HFF-Myc (cell line): Measurements from ENCODE around the gene ADORA3.

ENCODE experiments used
- DNase-seq: peaks from one replicate; pipeline ENCODE4 v3.0.0-alpha.2; 2011; ENCODE audit warnings: low read depth; ENCODE audit errors: extremely low read depth
- H3K4me3 ChIP-seq: replicated peaks from 2 replicates; pipeline ENCODE4 v1.5.1; 2011; ENCODE audit warnings: low read depth, mild to moderate bottlenecking, control low read depth, low read length
- TF ChIP-seq, protein P1 (sequence below): IDR thresholded peaks from 2 replicates; pipeline ENCODE4 v1.5.1; 2012; ENCODE audit warnings: mild to moderate bottlenecking, low read depth, low read length, control low read depth; ENCODE audit errors: missing control alignments

ADORA3 gene

GRCh38 chr1:111463029-111463683, 40.3 kb downstream of the ADORA3 start:
- DNase-seq: peak; percentile 10
- H3K4me3 ChIP-seq: no peak overlapping the region
- TF ChIP-seq, protein P1, sequence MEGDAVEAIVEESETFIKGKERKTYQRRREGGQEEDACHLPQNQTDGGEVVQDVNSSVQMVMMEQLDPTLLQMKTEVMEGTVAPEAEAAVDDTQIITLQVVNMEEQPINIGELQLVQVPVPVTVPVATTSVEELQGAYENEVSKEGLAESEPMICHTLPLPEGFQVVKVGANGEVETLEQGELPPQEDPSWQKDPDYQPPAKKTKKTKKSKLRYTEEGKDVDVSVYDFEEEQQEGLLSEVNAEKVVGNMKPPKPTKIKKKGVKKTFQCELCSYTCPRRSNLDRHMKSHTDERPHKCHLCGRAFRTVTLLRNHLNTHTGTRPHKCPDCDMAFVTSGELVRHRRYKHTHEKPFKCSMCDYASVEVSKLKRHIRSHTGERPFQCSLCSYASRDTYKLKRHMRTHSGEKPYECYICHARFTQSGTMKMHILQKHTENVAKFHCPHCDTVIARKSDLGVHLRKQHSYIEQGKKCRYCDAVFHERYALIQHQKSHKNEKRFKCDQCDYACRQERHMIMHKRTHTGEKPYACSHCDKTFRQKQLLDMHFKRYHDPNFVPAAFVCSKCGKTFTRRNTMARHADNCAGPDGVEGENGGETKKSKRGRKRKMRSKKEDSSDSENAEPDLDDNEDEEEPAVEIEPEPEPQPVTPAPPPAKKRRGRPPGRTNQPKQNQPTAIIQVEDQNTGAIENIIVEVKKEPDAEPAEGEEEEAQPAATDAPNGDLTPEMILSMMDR: no peak

DNA sequence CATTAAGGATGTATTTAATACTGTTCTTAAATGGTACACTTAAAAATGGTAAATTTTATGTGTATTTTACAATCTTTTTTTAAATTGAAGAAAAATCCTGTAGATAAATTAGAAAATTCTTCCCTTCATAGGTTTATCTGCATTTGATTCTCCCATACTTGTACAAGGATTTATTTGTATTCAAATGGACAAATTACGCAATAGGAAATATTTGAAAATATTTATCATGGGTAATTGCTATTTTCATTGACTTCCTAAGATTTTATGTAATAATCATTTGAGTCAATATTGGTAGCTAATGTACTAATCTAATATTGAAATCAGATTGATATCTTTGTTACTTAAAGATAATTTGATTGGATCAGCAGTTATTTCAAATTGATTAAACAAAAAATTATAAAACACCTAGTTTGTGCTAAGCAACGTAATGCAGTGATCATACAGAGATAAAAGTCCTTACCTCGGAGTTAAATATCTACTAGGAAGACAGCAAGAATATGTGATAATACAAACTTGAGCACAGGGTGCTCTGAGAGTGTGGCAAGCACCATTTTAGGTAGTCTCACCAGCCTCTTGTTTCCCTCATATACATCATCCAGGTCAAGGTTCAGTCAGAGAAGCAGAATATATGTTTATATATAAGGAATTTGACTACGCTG, 40.9 kb downstream of the ADORA3 start:
- H3K4me3 ChIP-seq: no peak overlapping the region
- DNase-seq: no peak
- TF ChIP-seq, protein P1: no peak

- DNase-seq: no peak
- no peak overlapping the region for H3K4me3 ChIP-seq
- TF ChIP-seq, protein P1: no peak
Measured at GRCh38 chr1:111461765-111462164, 41.7 kb downstream of the ADORA3 start.

GRCh38 chr1:111455642-111456031, 47.8 kb downstream of the ADORA3 start:
- DNase-seq: no peak
- no peak overlapping the region for H3K4me3 ChIP-seq
- TF ChIP-seq, protein P1: no peak

DNA sequence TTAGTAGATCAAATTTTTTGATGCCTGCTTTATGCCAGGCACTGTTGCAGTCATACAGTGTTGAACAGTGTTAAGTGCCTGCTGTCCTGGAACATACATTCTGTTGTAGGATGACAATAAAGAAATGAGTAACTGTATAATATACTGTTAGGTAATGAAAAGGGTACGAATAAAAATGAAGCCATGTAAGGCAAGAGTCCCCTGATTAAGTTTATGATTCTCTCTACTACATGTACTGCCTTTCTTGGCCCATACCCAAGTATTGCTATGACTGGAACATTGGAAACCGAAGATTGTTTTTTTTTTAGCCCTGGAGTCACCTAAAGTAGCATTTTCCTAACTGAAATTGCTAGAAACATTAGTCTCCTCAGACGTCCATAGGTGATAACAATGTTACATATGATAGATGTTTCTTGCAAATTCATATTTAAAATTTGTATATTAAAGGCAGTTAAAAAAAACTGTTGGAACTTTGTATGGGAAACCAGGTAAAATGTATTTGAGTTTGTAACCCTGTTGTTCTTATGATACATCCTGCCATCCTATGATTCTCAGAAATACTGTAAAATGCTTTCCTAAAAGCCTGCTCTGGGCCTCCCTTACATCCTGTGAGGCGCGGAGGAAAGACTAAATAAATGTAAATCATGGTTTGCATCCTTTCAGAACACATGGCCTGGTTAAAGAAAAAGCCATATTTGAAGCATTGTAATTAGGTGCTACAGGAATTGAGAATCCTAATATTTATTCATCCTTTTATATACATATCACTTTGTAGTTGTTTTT, 48.4 kb downstream of the ADORA3 start:
- H3K4me3 ChIP-seq: no peak overlapping the region
- DNase-seq: no peak
- TF ChIP-seq, protein P1: no peak

GRCh38 chr1:111453706-111454105, 49.7 kb downstream of the ADORA3 start:
- DNase-seq: no peak
- TF ChIP-seq, protein P1: no peak
- H3K4me3 ChIP-seq: no peak overlapping the region
